GM21619 (cell line): ENCODE results near the gene KCNT1.

ENCODE experiments used
- ATAC-seq: cut with Tn5 transposase; IDR thresholded peaks from one replicate; pipeline ENCODE4 v1.9.1; 2021; ENCODE audit not compliant: unreplicated experiment

Gene KCNT1

DNA sequence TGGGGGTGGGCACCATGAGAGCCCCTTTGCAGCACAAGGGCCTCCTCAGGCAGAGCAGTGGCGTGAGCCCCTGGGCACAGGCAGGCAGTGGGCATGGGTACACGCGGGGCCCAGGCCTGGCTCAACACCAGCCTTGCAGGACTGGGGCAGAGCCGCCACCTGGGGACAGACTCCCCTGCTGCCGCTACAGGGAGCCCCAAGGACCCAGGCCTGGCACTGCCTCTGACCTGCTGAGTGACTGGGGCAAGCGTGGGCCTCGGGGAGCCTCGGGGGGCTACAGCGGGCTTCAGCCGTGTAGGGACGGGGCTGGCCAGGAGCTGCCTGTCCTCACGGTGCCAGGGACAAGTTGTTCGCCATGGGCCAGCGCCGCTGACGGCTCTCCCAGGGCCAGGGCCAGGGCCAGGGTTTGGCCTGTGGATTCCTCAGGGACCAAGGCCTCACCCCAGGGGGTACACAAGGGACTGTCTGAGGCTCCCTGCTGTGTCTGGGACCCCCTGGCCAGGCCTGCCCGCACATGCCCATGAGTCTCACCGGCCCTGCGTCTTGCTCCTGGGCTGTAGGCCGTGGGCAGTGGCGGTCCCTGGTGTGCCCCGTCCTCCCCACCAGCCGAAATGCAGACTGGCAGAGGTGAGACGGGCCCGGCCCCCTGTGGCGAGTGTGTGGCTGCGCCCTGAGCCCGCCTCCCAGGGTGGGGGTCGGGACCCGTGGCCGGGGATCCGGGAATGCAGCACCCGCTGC lies 42.5 kb downstream of the KCNT1 start:
- ATAC-seq = no peak

DNA sequence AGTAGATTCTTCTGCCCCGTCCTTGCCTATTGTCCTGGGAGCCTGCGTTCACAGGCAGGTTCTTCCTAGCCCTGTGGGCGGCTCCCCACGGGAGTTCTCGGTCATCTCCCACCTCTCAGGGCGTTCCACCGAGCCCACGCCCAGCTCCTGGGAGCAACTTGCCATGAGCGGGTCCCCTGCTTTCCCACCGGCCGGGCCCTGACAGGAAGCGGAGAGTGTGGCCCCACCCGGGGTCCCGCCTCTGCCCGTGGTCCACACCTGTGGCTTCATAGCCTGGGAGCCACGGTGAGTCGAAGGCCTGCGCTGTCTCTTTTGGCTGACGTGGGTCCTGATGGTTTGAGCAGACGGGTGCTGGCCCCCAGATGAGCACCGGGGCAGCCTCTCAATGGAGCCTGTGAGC lies 43.2 kb downstream of the KCNT1 start:
- no peak for ATAC-seq

- ATAC-seq = no peak
Measured at GRCh38 chr9:135745686-135746324, 43.8 kb downstream of the KCNT1 start.

DNA sequence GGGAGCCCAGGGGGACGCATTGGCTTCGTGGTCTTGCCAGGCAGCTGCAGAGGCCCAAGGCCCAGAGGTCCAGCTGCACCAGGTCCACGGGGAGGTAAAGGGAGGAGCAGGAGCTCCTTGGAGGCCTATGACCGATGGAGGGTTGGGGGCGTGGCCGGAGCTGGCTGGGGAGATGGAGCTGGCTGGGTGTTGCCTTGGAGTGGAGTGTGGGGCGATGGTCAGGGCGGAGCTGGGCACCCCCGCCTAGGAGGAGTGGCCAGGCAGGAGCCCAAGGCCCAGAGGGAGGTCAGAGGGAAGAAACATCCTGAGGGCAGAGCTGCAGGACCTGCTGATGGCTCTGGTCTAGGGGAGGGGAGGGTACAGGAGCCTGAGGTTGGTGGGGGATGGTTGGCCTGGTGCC lies 44.6 kb downstream of the KCNT1 start:
- ATAC-seq = no peak

GRCh38 chr9:135747311-135747710 lies 45.3 kb downstream of the KCNT1 start:
- ATAC-seq = no peak

DNA sequence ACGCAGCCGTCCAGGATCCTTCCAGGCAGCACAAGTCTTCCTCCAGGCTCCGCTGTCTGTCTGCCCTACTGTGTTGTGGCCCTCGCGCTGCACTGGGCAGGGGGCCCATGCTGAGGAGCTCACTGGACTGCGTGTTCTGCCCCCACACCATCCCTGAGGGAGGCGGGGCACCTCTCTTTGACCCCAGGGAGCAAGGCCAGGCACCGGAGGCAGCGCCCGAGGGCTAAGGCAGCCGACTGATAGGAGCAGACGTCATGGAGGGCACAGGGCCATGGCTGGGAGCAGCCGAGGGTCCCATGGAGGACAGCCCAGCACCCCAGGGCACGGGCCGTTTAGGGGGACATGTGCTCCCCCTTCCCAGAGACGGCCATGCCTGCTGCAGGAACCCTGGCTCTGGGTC lies 46.7 kb downstream of the KCNT1 start:
- ATAC-seq = no peak

- ATAC-seq = no peak
Measured at GRCh38 chr9:135749171-135750045, 47.4 kb downstream of the KCNT1 start.

- no peak for ATAC-seq
Measured at GRCh38 chr9:135750786-135751185, 48.8 kb downstream of the KCNT1 start.

GRCh38 chr9:135751501-135751900 lies 49.5 kb downstream of the KCNT1 start:
- ATAC-seq = no peak

GRCh38 chr9:135752281-135753204 lies 50.6 kb downstream of the KCNT1 start:
- ATAC-seq = no peak

DNA sequence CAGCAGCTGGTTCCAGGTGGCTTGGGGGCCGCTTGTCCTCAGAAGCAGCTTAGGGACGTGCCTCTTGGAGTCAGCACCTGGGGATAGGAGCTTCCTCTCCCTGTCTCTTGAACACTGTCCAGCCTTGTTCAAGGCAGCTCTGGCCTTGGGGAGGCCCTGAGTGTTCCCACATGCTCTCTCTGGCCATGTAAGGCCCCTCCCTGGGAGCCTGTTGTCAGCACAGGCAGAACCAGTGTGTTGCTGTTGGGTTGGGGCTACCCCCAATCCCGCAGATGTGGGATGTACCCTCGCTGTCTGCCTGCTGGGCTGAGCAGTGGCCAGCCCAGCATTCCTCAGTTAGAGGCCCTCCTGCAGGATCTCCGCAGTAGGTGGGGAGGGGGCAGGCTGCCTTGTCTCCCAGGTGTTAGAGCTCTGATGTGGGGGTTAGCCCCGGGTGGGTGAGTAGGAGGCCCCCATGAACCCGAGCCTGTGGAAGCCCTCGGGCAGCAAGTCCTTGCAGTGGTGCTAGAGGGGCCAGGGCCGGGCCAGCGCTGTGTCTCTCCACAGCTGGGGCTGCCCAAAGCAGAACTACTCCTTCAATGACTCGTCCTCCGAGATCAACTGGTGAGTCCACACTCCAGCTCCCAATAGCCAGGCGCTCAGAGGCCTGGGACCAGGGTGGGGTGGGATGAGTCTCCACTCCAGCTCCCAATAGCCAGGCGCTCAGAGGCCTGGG lies 51.6 kb downstream of the KCNT1 start:
- ATAC-seq = no peak

DNA sequence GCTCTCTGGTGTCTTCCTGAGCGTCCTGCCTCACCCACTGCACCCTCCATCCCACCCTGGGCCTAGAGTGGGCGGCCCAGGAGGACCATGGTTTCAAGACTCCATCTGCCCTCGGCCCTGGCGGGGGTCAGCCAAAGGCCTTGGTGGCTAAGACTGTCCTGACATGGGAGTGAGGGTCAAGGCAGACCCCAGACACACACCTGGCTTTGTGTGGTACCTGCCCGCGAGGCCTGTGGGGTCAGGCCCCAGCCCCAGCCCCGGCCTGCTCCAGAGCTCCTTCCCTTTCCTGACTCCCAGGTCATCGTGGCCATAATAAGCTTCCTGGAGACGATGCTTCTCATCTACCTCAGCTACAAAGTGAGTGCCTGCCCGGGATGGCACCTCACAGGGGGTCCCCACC lies 54.6 kb downstream of the KCNT1 start:
- no peak for ATAC-seq

DNA sequence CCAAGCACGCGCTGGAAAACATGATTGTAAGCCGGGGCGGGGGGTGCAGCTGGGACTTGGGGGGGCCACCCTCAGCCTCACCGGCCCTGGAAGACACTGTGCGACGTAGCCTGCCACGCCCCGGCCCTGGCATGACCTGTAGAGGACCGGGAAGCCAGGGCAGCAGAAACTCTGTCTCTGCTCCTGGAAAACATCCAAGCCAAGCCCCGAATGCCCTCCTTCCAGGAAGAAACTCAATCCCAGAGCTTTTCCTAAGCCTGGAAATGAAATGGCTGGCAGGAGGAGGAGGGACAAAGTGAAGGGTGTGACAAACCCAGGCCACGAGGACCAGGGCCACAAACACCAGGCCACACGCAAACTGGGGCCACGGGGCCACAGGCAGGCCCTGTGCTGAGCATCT lies 55.4 kb downstream of the KCNT1 start:
- ATAC-seq = no peak

- ATAC-seq = no peak
Measured at GRCh38 chr9:135758056-135758455, 56.1 kb downstream of the KCNT1 start.

DNA sequence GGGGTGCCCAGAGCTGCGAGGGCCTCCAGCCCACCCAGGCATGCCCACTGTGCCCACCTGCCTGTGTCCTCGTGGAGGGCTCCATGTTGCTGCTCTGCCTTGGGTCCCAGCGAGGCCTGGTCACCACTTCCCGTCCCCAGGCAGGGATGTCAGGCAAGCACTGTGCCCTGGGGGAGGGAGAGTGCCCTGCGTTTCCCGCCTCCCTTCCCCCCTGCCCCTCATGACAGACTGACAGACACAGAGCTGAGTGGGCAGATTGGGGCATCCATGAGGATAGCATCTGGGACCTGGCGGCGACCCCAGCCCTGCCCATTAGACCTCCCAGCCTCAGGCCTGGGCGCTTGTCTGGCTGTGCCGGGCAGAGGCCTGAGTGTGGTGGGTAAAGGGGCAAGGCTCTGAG lies 56.9 kb downstream of the KCNT1 start:
- no peak for ATAC-seq

GRCh38 chr9:135759676-135760300 lies 57.8 kb downstream of the KCNT1 start:
- ATAC-seq = no peak

- no peak for ATAC-seq
Measured at GRCh38 chr9:135760465-135760864, 58.5 kb downstream of the KCNT1 start.

DNA sequence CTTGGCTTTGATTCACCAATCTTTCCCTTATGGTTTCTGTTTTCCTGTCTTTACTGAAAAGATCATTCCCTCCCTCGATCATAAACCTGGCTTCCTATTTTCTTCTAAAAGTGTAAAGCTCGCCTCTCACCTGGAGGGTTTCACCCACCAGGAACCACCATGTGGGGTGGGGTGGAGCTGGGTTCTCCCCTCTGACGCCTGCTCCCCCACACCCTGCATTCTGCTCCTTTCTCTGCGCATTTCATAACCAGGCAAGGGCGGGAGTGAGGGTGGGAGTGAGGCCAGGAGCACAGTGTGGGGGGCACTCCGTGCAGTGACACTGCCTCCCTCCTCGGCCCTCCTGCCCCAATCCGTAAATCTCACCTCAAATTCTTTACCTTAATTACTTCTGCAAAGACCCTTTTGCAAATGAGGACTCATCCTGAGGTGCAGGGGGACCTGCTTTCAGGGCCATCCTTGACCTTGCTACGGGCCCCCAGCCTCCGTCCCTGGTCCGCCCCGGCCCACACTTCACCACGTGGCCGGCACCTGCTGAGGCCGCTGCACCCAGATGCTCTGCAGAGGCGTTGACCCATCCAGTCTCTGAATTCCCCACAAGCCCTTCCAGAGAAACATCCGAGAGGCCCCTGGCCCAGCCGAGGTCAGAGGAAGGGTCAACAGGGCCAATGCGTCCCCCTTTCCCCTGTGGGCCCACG lies 59.3 kb downstream of the KCNT1 start:
- no peak for ATAC-seq

GRCh38 chr9:135761845-135762168 lies 59.8 kb downstream of the KCNT1 start:
- no peak for ATAC-seq
